A673 (cell line): Measurements from ENCODE around the gene KCP. TPM values are rescaled to one million over a fixed set of nuclear protein-coding genes. Genes with fewer than 3 reads are reported as not detected.

Experiments
- BruUV-seq: library from RNA; stranded (reverse); fragments of 400-500 nt; replicated peaks from 2 replicates; lab custom pipeline; 2021; lab: Mats Ljungman, UMichigan
- CTCF ChIA-PET: fragments of 300-600 bp; sonication (Branson Sonifier 250); formaldehyde crosslinking; loops from one replicate; lab custom pipeline; 2022; ENCODE audit warnings: antibody characterized with exemption; lab: Charles Lee
- POLR2A ChIA-PET: fragments of 300-600 bp; sonication (Branson Sonifier 250); formaldehyde crosslinking; loops from one replicate; lab custom pipeline; 2022; ENCODE audit warnings: antibody characterized with exemption; ENCODE audit not compliant: low non-redundant PET; lab: Charles Lee
- DNase-seq: peaks from one replicate; pipeline ENCODE4 v3.0.0-alpha.2; 2015; ENCODE audit warnings: low spot score
- H3K27ac ChIP-seq: fragments of 200-600 bp; sonication (generic); 2 replicates; pipeline ENCODE4 v1.5.1; 2016; ENCODE audit warnings: mixed run types, low read depth, mild to moderate bottlenecking, mixed read lengths, antibody characterized with exemption, low read length; ENCODE audit not compliant: poor library complexity, severe bottlenecking
- H3K27me3 ChIP-seq: fragments of 200-600 bp; sonication (generic); replicated peaks from 2 replicates; pipeline ENCODE4 v1.6.1; 2017; ENCODE audit warnings: mixed run types, low read depth, mild to moderate bottlenecking, mixed read lengths, antibody characterized with exemption, low read length; ENCODE audit not compliant: insufficient read depth, poor library complexity
- H3K36me3 ChIP-seq: fragments of 200-600 bp; sonication (generic); 2 replicates; pipeline ENCODE4 v1.6.1; 2016; ENCODE audit warnings: mixed run types, mild to moderate bottlenecking, mixed read lengths, antibody characterized with exemption, low read length; ENCODE audit not compliant: insufficient read depth, poor library complexity, severe bottlenecking
- H3K4me1 ChIP-seq: fragments of 200-600 bp; sonication (generic); 2 replicates; pipeline ENCODE4 v1.6.1; 2017; ENCODE audit warnings: mixed run types, mild to moderate bottlenecking, mixed read lengths, antibody characterized with exemption, low read length; ENCODE audit not compliant: insufficient read depth, poor library complexity, severe bottlenecking
- H3K4me3 ChIP-seq: fragments of 200-600 bp; sonication (generic); 2 replicates; pipeline ENCODE4 v1.5.1; 2016; ENCODE audit warnings: low read depth, mixed run types, mild to moderate bottlenecking, mixed read lengths, low read length; ENCODE audit not compliant: poor library complexity, severe bottlenecking
- H3K9me3 ChIP-seq: fragments of 200-600 bp; sonication (generic); 2 replicates; pipeline ENCODE4 v1.6.1; 2016; ENCODE audit warnings: mixed run types, low read depth, mild to moderate bottlenecking, mixed read lengths, antibody characterized with exemption, low read length; ENCODE audit not compliant: poor library complexity, severe bottlenecking
- CTCF ChIP-seq: fragments of 300-800, 200-600 bp; sonication (generic); conservative IDR thresholded peaks from 2 replicates; pipeline ENCODE4 v1.5.1; 2017; ENCODE audit warnings: low read depth, mild to moderate bottlenecking, antibody characterized with exemption, low read length, moderate library complexity, mixed read lengths
- EZH2 ChIP-seq: fragments of 200-600 bp; sonication (generic); IDR thresholded peaks from 2 replicates; pipeline ENCODE4 v1.6.1; 2017; ENCODE audit warnings: borderline replicate concordance, low read depth, mild to moderate bottlenecking, mixed read lengths, antibody characterized with exemption, low read length; ENCODE audit not compliant: poor library complexity, severe bottlenecking
- intact Hi-C: fragments of 100-400 bp; cut with micrococcal nuclease; formaldehyde crosslinking; loops from one replicate; pipeline ENCODE4 v1.10.0; 2022; ENCODE audit not compliant: unreplicated experiment
- total RNA-seq: library from RNA; stranded (reverse); gene quantifications from 2 replicates; pipeline ENCODE4 v1.2.3, GENCODE V29; 2021

The KCP gene
- total RNA-seq, 1 experiment from 2014 or later, result not detected

GRCh38 chr7:128832880-128833147 is 77.7 kb downstream of the KCP start:
- no peaks in the 10 kb centered on the region for H3K27me3 ChIP-seq
- no peaks in the 10 kb centered on the region for H3K36me3 ChIP-seq
- ChIA-PET POLR2A (no interaction called here), CTCF (interaction anchor here (0.7 to 1.1 kb wide), 3 partner anchors 9 to 39 kb away, joined by 3 to 4 read pairs (median 3); partner anchors contain the start of gene ATP6V1F)
- peaks cover 33% of the 10 kb centered on the region for H3K4me1 ChIP-seq
- DNase-seq, result no peak
- TF ChIP-seq EZH2, result no peak
- TF ChIP-seq CTCF, result no peak
- intact Hi-C loops, result no loop called here
- H3K4me3 ChIP-seq, result no peak overlapping the region
- no TSS peak for BruUV-seq
- no peak overlapping the region for H3K27ac ChIP-seq
- no peaks in the 10 kb centered on the region for H3K9me3 ChIP-seq

GRCh38 chr7:128831994-128832879 is 78.3 kb downstream of the KCP start:
- TF ChIP-seq EZH2 (no peak), CTCF (no peak)
- no peaks in the 10 kb centered on the region for H3K27me3 ChIP-seq
- peaks cover 33% of the 10 kb centered on the region for H3K4me1 ChIP-seq
- CTCF ChIA-PET, result interaction anchor here (0.6 to 1.1 kb wide), 4 partner anchors 10 to 628 kb away, joined by 3 to 4 read pairs (median 4); partner anchors contain the start of gene ATP6V1F
- no peaks in the 10 kb centered on the region for H3K9me3 ChIP-seq
- no peaks in the 10 kb centered on the region for H3K36me3 ChIP-seq
- intact Hi-C loops, result no loop called here
- DNase-seq, result peak; percentile 46
- BruUV-seq, result no TSS peak
- H3K27ac ChIP-seq, result no peak overlapping the region
- POLR2A ChIA-PET, result no interaction called here
- H3K4me3 ChIP-seq, result no peak overlapping the region

GRCh38 chr7:128831178-128831993 is 79.1 kb downstream of the KCP start:
- no peak for DNase-seq
- Histone ChIP-seq H3K27ac (no peak overlapping the region), H3K27me3 (no peaks in the 10 kb centered on the region), H3K36me3 (no peaks in the 10 kb centered on the region), H3K4me1 (peaks cover 33% of the 10 kb centered on the region), H3K9me3 (no peaks in the 10 kb centered on the region), H3K4me3 (no peak overlapping the region)
- BruUV-seq, result no TSS peak
- TF ChIP-seq CTCF (no peak), EZH2 (no peak)
- CTCF ChIA-PET, result no interaction called here
- intact Hi-C loops, result no loop called here
- POLR2A ChIA-PET, result no interaction called here
